ENCODE data around the gene ZYG11B. TPM values are rescaled to one million over a fixed set of nuclear protein-coding genes. Genes with fewer than 3 reads are reported as not detected.

ZYG11B gene
- total and polyA plus RNA-seq, 9 of the 15 experiments (the other 6 are each of a cell fraction or from before 2014, with no cell fraction given) = 4.9 to 22.2 (median 12.2) TPM

DNA sequence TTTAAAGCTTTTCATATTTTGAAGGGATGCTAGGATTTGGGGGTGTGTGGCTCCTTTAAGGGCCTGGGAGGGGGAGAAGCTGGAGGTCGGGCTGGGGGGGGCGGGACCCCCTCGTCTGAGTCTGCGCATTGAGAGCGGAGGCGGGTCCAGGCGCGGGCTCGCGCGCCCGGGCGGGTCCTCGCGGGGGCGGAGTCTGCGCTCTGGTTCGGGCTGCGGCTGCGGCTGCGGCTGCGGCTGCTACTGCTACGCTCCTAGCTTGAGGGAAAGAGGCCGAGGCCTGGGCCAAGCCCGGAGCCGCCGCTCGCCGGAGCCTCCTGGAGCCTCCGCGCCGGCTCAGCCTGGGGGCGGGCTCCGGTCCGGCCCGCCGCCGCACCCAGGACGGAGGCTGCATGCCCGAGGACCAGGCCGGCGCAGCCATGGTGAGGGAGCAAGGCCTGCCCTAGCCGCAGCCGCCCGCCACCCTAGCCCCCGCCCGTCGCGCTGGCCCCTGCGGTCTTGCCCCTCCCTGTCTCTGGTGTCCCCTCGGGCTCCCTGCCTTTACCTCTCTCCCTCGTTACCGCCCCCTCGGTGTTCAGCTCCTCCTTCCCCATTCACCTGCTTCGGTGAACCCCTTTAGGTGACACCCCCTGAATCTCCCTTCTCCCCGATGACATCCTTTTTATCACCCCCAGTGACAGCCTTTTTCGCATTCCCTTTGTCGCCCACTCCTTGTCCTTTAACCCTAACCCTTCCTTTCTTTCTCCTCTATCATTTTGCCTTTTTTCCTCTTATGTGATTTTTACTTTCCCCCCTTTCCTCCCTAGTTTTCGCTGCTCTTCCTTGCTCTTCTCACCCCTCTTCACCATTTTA, at the start of gene ZYG11B (continued):
- TF ChIP-seq, protein P1, sequence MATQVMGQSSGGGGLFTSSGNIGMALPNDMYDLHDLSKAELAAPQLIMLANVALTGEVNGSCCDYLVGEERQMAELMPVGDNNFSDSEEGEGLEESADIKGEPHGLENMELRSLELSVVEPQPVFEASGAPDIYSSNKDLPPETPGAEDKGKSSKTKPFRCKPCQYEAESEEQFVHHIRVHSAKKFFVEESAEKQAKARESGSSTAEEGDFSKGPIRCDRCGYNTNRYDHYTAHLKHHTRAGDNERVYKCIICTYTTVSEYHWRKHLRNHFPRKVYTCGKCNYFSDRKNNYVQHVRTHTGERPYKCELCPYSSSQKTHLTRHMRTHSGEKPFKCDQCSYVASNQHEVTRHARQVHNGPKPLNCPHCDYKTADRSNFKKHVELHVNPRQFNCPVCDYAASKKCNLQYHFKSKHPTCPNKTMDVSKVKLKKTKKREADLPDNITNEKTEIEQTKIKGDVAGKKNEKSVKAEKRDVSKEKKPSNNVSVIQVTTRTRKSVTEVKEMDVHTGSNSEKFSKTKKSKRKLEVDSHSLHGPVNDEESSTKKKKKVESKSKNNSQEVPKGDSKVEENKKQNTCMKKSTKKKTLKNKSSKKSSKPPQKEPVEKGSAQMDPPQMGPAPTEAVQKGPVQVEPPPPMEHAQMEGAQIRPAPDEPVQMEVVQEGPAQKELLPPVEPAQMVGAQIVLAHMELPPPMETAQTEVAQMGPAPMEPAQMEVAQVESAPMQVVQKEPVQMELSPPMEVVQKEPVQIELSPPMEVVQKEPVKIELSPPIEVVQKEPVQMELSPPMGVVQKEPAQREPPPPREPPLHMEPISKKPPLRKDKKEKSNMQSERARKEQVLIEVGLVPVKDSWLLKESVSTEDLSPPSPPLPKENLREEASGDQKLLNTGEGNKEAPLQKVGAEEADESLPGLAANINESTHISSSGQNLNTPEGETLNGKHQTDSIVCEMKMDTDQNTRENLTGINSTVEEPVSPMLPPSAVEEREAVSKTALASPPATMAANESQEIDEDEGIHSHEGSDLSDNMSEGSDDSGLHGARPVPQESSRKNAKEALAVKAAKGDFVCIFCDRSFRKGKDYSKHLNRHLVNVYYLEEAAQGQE (IDR thresholded peaks at IDR 0.05; ENCODE audit: borderline replicate concordance) = no peak
- TF ChIP-seq, protein P1 (CRISPR knock-in tag; IDR thresholded peaks at IDR 0.05; ENCODE audit: low read depth) = peak; percentile 84
- TF ChIP-seq, protein P2, sequence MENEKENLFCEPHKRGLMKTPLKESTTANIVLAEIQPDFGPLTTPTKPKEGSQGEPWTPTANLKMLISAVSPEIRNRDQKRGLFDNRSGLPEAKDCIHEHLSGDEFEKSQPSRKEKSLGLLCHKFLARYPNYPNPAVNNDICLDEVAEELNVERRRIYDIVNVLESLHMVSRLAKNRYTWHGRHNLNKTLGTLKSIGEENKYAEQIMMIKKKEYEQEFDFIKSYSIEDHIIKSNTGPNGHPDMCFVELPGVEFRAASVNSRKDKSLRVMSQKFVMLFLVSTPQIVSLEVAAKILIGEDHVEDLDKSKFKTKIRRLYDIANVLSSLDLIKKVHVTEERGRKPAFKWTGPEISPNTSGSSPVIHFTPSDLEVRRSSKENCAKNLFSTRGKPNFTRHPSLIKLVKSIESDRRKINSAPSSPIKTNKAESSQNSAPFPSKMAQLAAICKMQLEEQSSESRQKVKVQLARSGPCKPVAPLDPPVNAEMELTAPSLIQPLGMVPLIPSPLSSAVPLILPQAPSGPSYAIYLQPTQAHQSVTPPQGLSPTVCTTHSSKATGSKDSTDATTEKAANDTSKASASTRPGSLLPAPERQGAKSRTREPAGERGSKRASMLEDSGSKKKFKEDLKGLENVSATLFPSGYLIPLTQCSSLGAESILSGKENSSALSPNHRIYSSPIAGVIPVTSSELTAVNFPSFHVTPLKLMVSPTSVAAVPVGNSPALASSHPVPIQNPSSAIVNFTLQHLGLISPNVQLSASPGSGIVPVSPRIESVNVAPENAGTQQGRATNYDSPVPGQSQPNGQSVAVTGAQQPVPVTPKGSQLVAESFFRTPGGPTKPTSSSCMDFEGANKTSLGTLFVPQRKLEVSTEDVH (IDR thresholded peaks at IDR 0.05; ENCODE audit: low read depth, partially characterized antibody) = peak; percentile 45
- TF ChIP-seq KHSRP (IDR thresholded peaks at IDR 0.05) (peak; percentile 49; the same call in 1 of the 2 replicates), ILF3 (IDR thresholded peaks at IDR 0.05; ENCODE audit: borderline replicate concordance) (0 out of 2 replicates have a peak, but pooled peaks have one; percentile 44), ZBTB7A (IDR thresholded peaks at IDR 0.05; ENCODE audit: borderline replicate concordance, control insufficient read depth, low read depth, low read length) (peak; percentile 68; the same call in 1 of the 2 replicates), POLR2G (IDR thresholded peaks at IDR 0.05; ENCODE audit: low read depth, low read length) (peak; percentile 91), ETS2 (tag; IDR thresholded peaks at IDR 0.05; ENCODE audit: borderline replicate concordance, poor library complexity, severe bottlenecking) (no peak)
- TF ChIP-seq, protein P3, sequence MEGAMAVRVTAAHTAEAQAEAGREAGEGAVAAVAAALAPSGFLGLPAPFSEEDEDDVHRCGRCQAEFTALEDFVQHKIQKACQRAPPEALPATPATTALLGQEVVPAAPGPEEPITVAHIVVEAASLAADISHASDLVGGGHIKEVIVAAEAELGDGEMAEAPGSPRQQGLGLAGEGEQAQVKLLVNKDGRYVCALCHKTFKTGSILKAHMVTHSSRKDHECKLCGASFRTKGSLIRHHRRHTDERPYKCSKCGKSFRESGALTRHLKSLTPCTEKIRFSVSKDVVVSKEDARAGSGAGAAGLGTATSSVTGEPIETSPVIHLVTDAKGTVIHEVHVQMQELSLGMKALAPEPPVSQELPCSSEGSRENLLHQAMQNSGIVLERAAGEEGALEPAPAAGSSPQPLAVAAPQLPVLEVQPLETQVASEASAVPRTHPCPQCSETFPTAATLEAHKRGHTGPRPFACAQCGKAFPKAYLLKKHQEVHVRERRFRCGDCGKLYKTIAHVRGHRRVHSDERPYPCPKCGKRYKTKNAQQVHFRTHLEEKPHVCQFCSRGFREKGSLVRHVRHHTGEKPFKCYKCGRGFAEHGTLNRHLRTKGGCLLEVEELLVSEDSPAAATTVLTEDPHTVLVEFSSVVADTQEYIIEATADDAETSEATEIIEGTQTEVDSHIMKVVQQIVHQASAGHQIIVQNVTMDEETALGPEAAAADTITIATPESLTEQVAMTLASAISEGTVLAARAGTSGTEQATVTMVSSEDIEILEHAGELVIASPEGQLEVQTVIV (CRISPR knock-in tag; IDR thresholded peaks at IDR 0.05; ENCODE audit: borderline replicate concordance) = no peak
- TF ChIP-seq, protein P4, sequence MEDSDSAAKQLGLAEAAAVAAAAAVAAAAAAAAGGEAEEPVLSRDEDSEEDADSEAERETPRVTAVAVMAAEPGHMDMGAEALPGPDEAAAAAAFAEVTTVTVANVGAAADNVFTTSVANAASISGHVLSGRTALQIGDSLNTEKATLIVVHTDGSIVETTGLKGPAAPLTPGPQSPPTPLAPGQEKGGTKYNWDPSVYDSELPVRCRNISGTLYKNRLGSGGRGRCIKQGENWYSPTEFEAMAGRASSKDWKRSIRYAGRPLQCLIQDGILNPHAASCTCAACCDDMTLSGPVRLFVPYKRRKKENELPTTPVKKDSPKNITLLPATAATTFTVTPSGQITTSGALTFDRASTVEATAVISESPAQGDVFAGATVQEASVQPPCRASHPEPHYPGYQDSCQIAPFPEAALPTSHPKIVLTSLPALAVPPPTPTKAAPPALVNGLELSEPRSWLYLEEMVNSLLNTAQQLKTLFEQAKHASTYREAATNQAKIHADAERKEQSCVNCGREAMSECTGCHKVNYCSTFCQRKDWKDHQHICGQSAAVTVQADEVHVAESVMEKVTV (CRISPR knock-in tag; IDR thresholded peaks at IDR 0.05) = no peak

Data from K562 (cell line).